Left hindlimb (tissue), 1 donor: ENCODE data around the gene MTTP.

Experiments
- DNase-seq: peaks from one replicate; pipeline ENCODE4 v3.0.0-alpha.2; 2018

The MTTP gene

GRCh38 chr4:99670409-99671073, 95.9 kb downstream of the MTTP start:
- DNase-seq: no peak
